ENCODE data around the gene OPCML.

- TF ChIP-seq CTCF (IDR thresholded peaks at IDR 0.05) = no peak
- no peak for TF ChIP-seq POLR2AphosphoS5 (IDR thresholded peaks at IDR 0.05)
- no peak for TF ChIP-seq POLR2A (IDR thresholded peaks at IDR 0.05)
Measured at GRCh38 chr11:133133050-133133449, 399.3 kb downstream of the OPCML start.

Data from prostate gland (tissue), 2 donors.